Stomach (tissue), 4 donors: Measurements from ENCODE around the gene C17orf107.

Experiments used
- CTCF ChIP-seq, 7 experiments: fragments of 450-650 bp in 4 of 7; fragments of 200-600 bp in 3 of 7; sonication (generic) in 3 of 7; IDR thresholded peaks; one replicate each; pipeline ENCODE4 v1.5.1; 2016 to 2019; ENCODE audit warnings: antibody characterized with exemption in 7 of 7, control low read depth in 2 of 7, mild to moderate bottlenecking in 1 of 7
- POLR2A ChIP-seq, 4 donors: fragments of 450-650 bp; IDR thresholded peaks; one replicate each; pipeline ENCODE4 v1.6.1; 2016; ENCODE audit warnings: antibody characterized with exemption in 4 of 4, control low read depth in 2 of 4, mild to moderate bottlenecking in 1 of 4, moderate library complexity in 1 of 4
- POLR2AphosphoS5 ChIP-seq, 3 donors: sonication (generic); formaldehyde crosslinking; IDR thresholded peaks; one replicate each; pipeline ENCODE4 v1.6.1; 2016; ENCODE audit warnings: antibody characterized with exemption in 3 of 3

- TF ChIP-seq CTCF (IDR thresholded peaks at IDR 0.05) = no peak
- TF ChIP-seq POLR2AphosphoS5 (IDR thresholded peaks at IDR 0.05) = no peak
- TF ChIP-seq POLR2A (IDR thresholded peaks at IDR 0.05) = no peak
Observed at GRCh38 chr17:4870855-4871254, 28.5 kb upstream of the C17orf107 start.
